ENCODE measurements around the gene CETP. TPM values are rescaled to one million over a fixed set of nuclear protein-coding genes. Genes with fewer than 3 reads are reported as not detected.

CETP gene
- total and polyA plus RNA-seq, 9 of the 15 experiments (the other 6 are each of a cell fraction or from before 2014, with no cell fraction given), result 0.07 to 0.11 TPM; not detected in 7

- BruUV-seq (replicated peaks), result no TSS peak
- ChIA-PET CTCF (ENCODE audit: low intra/inter-chr PET ratio) (no interaction called here), POLR2A (interaction anchor here (1.0 to 6.1 kb wide), 4 partner anchors 11 to 317 kb away, joined by 3 to 79 read pairs (median 4); no protein-coding TSS in a partner anchor)
- WGBS (ENCODE audit: insufficient coverage, low coverage, missing lambda C conversion rate), result 90% methylated on average over 4 of the region's 4 CpGs
- Histone ChIP-seq H3K79me2 (ENCODE audit: control insufficient read depth, insufficient read depth, low read length) (peaks cover 29% of the 10 kb centered on the region), H3K27me3 (ENCODE audit: control insufficient read depth in 2 of 2, insufficient read depth in 2 of 2, low read length in 2 of 2) (no peaks in the 10 kb centered on the region), H3K36me3 (ENCODE audit: control insufficient read depth, insufficient read depth, low read length) (peaks cover 10% of the 10 kb centered on the region; the same call in 2 of the 3 replicates), H3K9ac (ENCODE audit: insufficient read depth in 1 of 2, low read depth in 2 of 2, low read length in 2 of 2) (no peak overlapping the region), H3K27ac (ENCODE audit: extremely low read depth, low read depth, low read length) (no peak overlapping the region), H3K4me3 (no peak overlapping the region), H3K9me1 (ENCODE audit: control insufficient read depth, insufficient read depth, low read length) (no peaks in the 10 kb centered on the region), H4K20me1 (replicated peaks; ENCODE audit: control insufficient read depth, insufficient read depth, low read length) (peaks cover 18% of the 10 kb centered on the region; the same call in 1 of the 2 replicates), H2AFZ (ENCODE audit: low read depth, low read length) (no peak overlapping the region), H3K9me3 (replicated peaks; ENCODE audit: control insufficient read depth, insufficient read depth, low read depth, low read length) (no peaks in the 10 kb centered on the region), H3K4me1 (replicated peaks in 1 of 2; ENCODE audit: control insufficient read depth in 2 of 2, insufficient read depth in 2 of 2, low read length in 2 of 2) (peaks cover 16 to 17% of the 10 kb centered on the region in 2 experiments; a peak in 4 of 5 replicates), H3K4me2 (ENCODE audit: insufficient read depth, low read length) (no peak overlapping the region)
- TF ChIP-seq TCFL5 (CRISPR knock-in tag; conservative IDR thresholded peaks at IDR 0.05), result no peak
- TF ChIP-seq STAT5B (CRISPR knock-in tag; IDR thresholded peaks at IDR 0.05), result no peak
- TF ChIP-seq SMAD1 (IDR thresholded peaks at IDR 0.05; ENCODE audit: low read depth, low read length, partially characterized antibody), result no peak
- no peak for TF ChIP-seq CREBBP (IDR thresholded peaks at IDR 0.05; ENCODE audit: low read depth, low read length)
- no peak for TF ChIP-seq GATAD2B (IDR thresholded peaks at IDR 0.05; ENCODE audit: borderline replicate concordance)
- TF ChIP-seq NR2C1 (IDR thresholded peaks at IDR 0.05), result no peak
- TF ChIP-seq NR2C1 (tag; IDR thresholded peaks at IDR 0.05), result no peak
- no peak for TF ChIP-seq CEBPG (CRISPR knock-in tag; IDR thresholded peaks at IDR 0.05)
- TF ChIP-seq CEBPG (tag; conservative IDR thresholded peaks at IDR 0.05 in 1 of 2, IDR thresholded peaks at IDR 0.05 in 1 of 2), result no peak
- TF ChIP-seq ZNF699 (CRISPR knock-in tag; IDR thresholded peaks at IDR 0.05; ENCODE audit: insufficient replicate concordance), result no peak
- TF ChIP-seq, protein P1, sequence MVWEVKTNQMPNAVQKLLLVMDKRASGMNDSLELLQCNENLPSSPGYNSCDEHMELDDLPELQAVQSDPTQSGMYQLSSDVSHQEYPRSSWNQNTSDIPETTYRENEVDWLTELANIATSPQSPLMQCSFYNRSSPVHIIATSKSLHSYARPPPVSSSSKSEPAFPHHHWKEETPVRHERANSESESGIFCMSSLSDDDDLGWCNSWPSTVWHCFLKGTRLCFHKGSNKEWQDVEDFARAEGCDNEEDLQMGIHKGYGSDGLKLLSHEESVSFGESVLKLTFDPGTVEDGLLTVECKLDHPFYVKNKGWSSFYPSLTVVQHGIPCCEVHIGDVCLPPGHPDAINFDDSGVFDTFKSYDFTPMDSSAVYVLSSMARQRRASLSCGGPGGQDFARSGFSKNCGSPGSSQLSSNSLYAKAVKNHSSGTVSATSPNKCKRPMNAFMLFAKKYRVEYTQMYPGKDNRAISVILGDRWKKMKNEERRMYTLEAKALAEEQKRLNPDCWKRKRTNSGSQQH (CRISPR knock-in tag; IDR thresholded peaks at IDR 0.05), result no peak
- no peak for TF ChIP-seq E2F4 (CRISPR knock-in tag; IDR thresholded peaks at IDR 0.05; ENCODE audit: low read depth)
- no peak for TF ChIP-seq ZNF165 (CRISPR knock-in tag; IDR thresholded peaks at IDR 0.05; ENCODE audit: borderline replicate concordance)
- TF ChIP-seq ETV5 (CRISPR knock-in tag; IDR thresholded peaks at IDR 0.05; ENCODE audit: low read depth), result no peak
- no peak for TF ChIP-seq ZEB2 (IDR thresholded peaks at IDR 0.05)
- no peak for TF ChIP-seq BRF1 (IDR thresholded peaks at IDR 0.05; ENCODE audit: borderline replicate concordance, extremely low read depth, insufficient read length)
- no peak for TF ChIP-seq U2AF1 (optimal IDR thresholded peaks at IDR 0.05; ENCODE audit: low read depth, low read length)
- FAIRE-seq, result no peak
- no peak for DNase-seq (ENCODE audit: extremely low read depth in 1 of 4, low spot score in 3 of 4)
- ATAC-seq, result no peak
- in situ Hi-C loops (cut with MboI), result no loop called here
- intact Hi-C loops (cut with micrococcal nuclease), result loop anchor here (5.0 kb wide), 1 partner anchor 57 kb away; no protein-coding TSS in a partner anchor
These were observed 32.1 kb upstream of the CETP start for GRCh38 chr16:56929639-56930038.

Data from K562 (cell line).